Glomerular visceral epithelial cell (primary cell): ENCODE data around the gene ACKR4.

Source experiments
- DNase-seq: peaks from one replicate; pipeline ENCODE4 v3.0.0-alpha.2; 2016; ENCODE audit errors: extremely low spot score

ACKR4 gene

DNA sequence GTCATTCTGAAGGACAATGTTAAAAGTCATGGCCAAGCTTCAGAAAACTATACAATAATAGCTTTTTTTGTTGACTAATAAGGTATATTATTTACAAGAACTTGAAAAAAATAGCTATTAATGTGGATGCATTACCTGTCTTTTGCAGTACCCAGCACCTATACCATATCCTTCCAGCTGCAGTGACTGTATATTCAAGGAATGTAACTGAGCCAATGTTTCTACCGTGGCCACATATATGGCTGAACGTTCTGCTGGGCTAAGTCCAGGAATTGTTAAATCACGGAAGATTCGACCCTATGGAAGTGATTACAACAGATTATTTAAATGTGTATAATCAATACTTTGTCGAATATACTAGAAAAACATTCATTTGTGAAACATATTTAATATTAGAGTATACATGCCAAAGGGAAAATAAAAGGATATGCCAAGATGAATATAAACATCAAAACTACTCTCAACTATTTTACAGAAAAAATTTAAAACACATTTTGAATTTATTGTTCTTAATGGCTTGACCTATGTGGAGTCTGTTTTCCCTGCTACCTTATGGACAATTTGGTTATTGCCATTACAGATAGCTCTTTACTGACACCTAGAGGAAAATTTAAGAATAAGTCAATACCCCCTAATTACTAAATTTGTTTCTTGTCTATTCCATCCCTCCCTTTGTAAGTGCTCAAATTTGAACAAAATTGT, 44.9 kb downstream of the ACKR4 start:
- DNase-seq: peak; percentile 49

DNA sequence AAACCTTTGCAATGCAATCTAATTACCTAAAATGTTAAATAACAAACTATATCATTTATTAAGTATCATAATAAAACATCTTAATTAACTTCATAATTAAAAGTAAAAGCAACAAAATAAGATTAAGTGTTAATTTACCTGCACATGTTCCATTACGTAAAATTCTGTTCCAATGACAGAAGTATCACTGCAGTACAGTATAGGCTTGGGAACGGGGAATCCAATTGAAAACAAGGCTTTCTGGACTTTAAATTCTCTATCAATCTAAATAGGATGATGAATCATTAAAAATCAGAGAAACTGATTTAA, 45.4 kb downstream of the ACKR4 start:
- no peak for DNase-seq

DNA sequence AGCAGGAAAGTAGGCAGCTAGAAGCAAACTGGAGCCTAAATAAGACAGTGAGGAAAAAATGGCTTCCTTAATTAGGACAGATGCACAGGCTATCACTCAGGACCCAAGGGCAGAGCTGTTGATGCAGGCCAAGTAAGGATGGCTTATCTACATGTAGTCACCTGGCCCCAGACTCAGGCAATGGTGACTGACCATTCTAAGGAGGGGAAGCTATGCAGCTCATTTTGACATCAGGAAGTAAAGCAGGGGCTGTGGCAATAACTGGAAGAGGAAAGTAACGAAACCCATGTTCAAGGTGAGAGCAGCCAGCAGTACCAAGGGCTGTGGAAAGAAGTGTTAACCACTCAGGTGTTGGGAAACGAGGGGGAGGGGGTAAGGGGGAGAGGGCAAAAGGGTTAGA, 46.3 kb downstream of the ACKR4 start:
- no peak for DNase-seq

DNA sequence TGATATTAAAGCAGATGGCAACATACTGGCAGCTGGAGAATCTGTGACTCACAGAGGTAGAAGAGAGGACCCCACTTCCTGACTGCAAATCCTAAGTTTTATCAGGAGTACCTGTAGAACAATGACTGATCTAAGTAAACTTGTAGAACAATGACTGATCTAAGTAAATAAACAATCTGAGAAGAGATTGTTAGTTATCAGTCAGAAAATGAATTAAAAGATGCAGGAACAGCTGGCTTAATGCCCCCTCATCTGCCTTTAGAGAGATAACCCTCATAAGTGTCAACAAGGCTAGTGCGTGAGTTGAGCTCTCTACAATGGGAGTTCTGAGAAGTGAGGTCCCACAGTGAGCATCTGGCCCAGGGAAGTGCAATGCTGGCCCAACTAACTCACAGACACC, 48.0 kb downstream of the ACKR4 start:
- no peak for DNase-seq

DNA sequence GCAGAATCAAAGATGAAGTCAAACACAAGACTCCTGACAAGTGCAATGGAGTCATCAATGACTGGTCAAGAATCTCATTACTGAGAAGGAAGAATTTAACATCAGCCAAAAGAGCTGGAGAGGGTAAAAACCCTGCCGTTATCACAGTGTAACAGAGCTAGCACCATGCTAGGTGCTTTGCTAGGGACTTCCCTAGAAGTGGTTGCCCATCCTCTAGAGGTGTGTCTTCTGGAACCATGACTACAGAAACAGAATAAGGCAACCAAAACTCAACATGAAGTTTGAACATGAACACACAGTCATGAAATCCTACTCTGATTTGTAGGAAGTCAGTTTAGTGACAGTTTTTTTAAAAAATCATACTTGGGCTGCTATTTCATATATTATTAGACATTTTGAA, 53.1 kb downstream of the ACKR4 start:
- DNase-seq: no peak
